PC-9 (cell line): ENCODE results near the gene GPRIN1.

ENCODE experiments used
- CTCF ChIP-seq: fragments of 200-600 bp; sonication (generic); conservative IDR thresholded peaks from 2 replicates; pipeline ENCODE4 v1.6.1; 2017; ENCODE audit warnings: mixed run types, antibody characterized with exemption, mild to moderate bottlenecking, moderate library complexity
- EZH2 ChIP-seq: fragments of 200-600 bp; sonication (generic); IDR thresholded peaks from 2 replicates; pipeline ENCODE4 v1.8.0; 2017; ENCODE audit warnings: antibody characterized with exemption, low read depth

DNA sequence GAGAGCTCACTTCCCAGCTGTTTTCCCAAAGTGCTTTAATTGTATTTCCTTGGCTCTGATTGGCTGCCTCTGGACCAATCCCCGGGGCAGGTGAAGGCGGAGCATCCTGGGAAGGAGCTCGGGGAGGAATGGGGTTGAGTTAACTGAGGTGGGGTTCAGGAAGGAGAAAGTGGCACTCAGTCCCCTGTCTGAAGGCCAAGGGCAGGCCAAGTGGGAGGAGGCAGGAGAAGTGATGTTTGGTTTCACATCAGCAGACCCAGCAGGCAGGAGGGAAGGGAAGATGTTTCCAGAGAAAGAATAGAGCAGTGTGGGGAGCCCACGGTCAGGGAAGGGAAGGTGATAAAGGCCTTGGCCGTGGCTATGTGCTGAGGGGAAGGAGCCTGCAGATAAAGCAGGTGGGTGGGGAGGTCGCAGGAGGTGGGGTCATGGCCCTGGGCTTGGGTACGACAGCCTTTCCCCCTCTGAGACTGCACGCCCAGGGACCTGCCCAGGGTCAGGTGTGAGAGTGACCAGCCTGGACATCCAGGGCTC is 40.5 kb upstream of the GPRIN1 start:
- no peak for TF ChIP-seq CTCF
- TF ChIP-seq EZH2 = no peak
